Erythroblast (primary cell): ENCODE measurements around the gene SEMG2.

Experiments used
- DNase-seq, 2 experiments: peaks; one replicate each; lab custom pipeline; 2025; lab: John Stamatoyannopoulos, UW
- GATA1 ChIP-seq: IDR thresholded peaks from 2 replicates; pipeline ENCODE4 v1.6.1; 2011; ENCODE audit warnings: low read depth, mild to moderate bottlenecking, control low read depth, low read length, moderate library complexity
- POLR2A ChIP-seq: IDR thresholded peaks from 2 replicates; pipeline ENCODE4 v1.6.1; 2011; ENCODE audit warnings: mild to moderate bottlenecking, low read length

The SEMG2 gene

GRCh38 chr20:45221076-45221475 is at the start of gene SEMG2:
Gene SEMG2, plus strand, starts transcription at chr20:45221373. Its CDS starts 17 bp downstream, at chr20:45221390.
- DNase-seq, result no peak
- TF ChIP-seq POLR2A, result no peak

GRCh38 chr20:45173522-45173921 is 47.7 kb upstream of the SEMG2 start:
- TF ChIP-seq POLR2A, result no peak
- no peak for TF ChIP-seq GATA1
- no peak for DNase-seq

DNA sequence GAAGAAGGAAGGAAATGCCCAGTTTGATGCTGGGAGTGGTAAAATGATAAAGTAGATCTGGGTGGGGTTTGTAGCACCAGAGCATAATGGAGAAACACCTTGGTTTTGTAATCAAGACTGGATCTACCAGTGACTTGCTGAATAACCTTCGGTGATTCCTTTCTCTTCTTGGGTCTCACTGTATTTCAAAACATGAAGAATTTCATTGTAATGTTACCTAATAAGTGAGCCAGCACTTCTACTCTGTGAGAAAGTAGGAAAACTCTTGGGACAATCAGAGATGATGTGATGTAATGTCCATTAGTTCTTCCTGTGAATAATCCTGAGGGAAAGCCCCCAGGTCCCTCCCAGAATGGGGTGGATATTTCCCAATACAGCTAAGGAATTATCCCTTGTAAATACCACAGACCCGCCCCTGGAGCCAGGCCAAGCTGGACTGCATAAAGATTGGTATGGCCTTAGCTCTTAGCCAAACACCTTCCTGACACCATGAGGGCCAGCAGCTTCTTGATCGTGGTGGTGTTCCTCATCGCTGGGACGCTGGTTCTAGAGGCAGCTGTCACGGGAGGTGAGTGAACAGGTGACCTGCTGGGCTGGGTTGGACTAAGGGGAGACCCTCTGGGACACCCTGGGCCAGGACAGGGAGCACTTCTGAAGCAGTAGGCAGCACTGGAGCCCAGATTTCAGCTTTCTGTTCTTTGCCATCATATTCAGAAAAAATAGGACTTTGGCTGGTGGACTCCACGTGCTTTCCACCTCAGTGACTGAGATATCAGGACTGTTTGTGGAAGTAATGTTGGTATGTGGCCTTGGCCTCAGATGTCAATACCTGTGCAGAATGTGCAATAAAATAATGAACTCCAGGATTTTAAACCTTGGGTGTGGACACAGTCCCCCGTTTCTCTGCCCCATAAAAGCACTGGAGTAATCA is 46.5 kb upstream of the SEMG2 start, which contains the start of gene PI3:
PI3 (plus strand) TSS at position 469 of the 931 bp plus-strand sequence; CDS start at position 490, 21 bp downstream.
- TF ChIP-seq GATA1 (no peak), POLR2A (no peak)
- DNase-seq, result no peak

DNA sequence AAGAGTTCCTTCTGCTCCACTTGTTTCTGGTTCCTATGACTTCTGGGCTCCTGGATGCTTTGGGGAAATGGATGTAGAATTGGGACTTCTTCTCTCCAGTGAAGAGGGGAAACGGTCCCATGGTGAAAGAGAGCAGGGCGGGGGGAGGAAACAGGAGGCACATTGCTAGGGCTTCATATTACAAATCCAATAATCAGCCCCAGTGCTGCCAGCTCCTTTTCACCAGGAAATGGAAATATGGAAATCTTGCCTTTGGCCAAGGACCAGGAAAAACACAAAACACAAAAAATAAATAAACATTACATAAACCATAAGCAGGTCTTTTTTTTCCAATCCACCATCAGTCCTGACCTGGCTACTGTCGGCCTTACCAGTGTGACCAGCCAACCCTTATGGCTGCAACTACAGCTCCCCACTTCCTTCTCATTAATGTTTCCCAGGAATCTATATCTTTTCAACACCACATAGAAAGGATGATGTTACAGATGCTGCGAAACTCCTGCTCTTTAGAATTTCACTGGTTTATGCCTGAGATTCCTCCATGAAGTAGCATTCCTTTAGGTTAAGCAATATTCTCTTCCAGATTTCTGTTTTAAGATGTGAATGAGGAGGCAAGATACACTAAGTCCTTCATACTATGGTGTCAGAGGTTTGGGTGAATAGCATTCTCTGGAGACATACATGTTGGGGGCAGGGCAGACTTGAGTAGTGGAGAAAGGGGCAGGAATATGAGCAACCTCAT is 44.5 kb upstream of the SEMG2 start:
- no peak for DNase-seq
- TF ChIP-seq GATA1, result no peak
- TF ChIP-seq POLR2A, result no peak

DNA sequence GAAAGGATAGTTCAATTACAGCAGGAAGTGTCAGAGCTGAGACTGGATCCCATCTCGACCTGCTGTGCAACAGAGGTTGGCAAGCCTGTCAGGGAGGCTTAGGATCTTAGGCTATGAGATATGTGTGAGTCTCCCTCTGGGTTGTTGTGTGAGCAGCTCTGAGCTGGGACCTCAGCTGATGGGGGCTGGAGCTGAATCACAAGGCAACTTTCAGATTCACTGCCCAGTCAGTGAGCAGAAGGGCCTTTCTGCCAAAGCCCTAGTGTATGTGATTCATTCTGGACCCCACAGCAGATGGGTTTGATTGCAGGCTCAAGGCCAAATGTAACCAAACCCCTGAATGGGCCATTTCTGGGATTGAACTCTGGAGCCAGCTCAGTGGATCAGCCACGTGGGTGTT is 42.0 kb upstream of the SEMG2 start:
- no peak for DNase-seq
- TF ChIP-seq POLR2A, result no peak
- no peak for TF ChIP-seq GATA1

GRCh38 chr20:45181639-45182038 is 39.5 kb upstream of the SEMG2 start:
- no peak for DNase-seq
- TF ChIP-seq POLR2A (no peak), GATA1 (no peak)

- DNase-seq, result no peak
- TF ChIP-seq GATA1 (no peak), POLR2A (no peak)
These were observed 38.1 kb upstream of the SEMG2 start for GRCh38 chr20:45183084-45183483.

- DNase-seq, result no peak
- TF ChIP-seq POLR2A, result no peak
- TF ChIP-seq GATA1, result no peak
These were observed 33.5 kb upstream of the SEMG2 start for GRCh38 chr20:45187693-45188092.

DNA sequence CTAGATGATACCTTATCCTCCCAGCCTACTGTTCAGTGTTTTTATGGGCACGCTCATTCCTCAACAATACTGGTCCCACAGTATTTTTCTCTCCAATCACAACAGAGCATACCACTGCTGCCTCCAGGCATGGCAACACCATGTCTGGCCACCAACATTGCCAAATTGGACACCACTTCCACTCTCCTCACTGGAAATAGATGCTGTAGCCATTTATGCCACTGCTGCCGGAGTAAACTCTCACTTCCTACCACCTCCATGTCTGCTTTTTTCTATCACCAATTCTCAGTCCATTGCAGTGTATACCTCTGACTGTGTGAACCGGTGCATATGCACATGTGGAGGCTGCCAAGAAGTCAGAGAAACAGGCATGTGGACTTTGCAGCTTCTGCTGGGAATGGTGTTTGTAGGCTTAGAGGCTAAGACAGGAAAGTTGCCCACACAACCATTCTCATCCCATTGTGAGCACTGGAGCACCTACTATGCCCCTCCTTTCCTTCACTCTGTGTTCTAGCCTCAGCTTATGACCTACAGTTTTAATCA is 32.0 kb upstream of the SEMG2 start:
- no peak for DNase-seq
- no peak for TF ChIP-seq POLR2A
- no peak for TF ChIP-seq GATA1

GRCh38 chr20:45189861-45190260 is 31.3 kb upstream of the SEMG2 start:
- no peak for TF ChIP-seq GATA1
- no peak for TF ChIP-seq POLR2A
- DNase-seq, result no peak

- TF ChIP-seq GATA1 (no peak), POLR2A (no peak)
- DNase-seq, result no peak
These were observed 29.2 kb upstream of the SEMG2 start for GRCh38 chr20:45191926-45192325.

DNA sequence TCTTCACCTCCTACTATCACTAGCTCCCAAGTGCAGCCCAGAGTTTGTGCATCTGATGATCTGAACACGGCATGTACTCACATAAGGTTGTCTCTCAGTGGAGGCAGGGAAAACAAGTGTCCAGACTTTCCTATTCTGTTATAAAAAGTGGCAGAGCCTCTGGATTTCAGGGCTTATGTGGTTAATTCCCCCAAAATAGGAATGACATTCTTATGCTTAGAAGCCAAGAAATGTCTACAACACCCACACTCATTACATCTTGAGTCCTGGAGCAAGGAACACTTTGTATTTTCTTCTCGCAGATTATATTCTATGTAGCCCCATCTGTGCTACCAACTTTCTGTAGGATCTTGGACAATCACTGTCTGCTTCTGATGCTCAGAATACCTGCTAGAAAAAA is 27.8 kb upstream of the SEMG2 start:
- TF ChIP-seq POLR2A (no peak), GATA1 (no peak)
- no peak for DNase-seq

DNA sequence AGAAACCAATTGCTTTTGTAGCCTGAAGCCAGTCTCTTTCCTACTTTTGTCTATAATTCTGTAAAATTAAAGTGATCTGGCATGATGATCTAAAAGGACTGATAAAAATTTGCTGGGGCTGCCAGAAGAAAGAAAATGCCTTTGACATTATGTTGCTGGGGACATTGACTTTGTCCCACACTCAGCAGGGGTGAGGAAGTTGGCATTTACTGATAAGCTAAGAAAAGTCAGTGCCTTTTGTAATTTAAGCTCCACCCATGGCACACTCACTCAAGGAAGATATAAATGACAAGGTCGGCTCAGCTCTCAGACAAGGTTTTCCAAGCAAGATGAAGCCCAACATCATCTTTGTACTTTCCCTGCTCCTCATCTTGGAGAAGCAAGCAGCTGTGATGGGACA is 14.4 kb upstream of the SEMG2 start, which contains the start of gene SEMG1:
SEMG1 (plus strand) TSS at position 309 of the 400 bp plus-strand sequence; CDS start at position 330, 21 bp downstream.
- TF ChIP-seq POLR2A, result no peak
- TF ChIP-seq GATA1, result no peak
- no peak for DNase-seq
